ENCODE results near the gene CCDC167. TPM values are rescaled to one million over a fixed set of nuclear protein-coding genes. Genes with fewer than 3 reads are reported as not detected.

CCDC167 gene
- total RNA-seq, 4 donors from 2014 or later: 9.4 to 50.7 (median 25.8) TPM

GRCh38 chr6:37531026-37531425 is 31.3 kb upstream of the CCDC167 start:
- TF ChIP-seq EP300 (IDR thresholded peaks at IDR 0.05) (no peak), CTCF (IDR thresholded peaks at IDR 0.05) (no peak), POLR2A (IDR thresholded peaks at IDR 0.05) (no peak)

GRCh38 chr6:37530297-37530696 is 30.6 kb upstream of the CCDC167 start:
- Histone ChIP-seq H3K27ac (no peak overlapping the region), H3K4me1 (peaks cover 0 to 2% (median under 1%) of the 10 kb centered on the region in 4 donors), H3K36me3 (no peaks in the 10 kb centered on the region), H3K9me3 (no peaks in the 10 kb centered on the region), H3K27me3 (peaks cover 0 to 66% of the 10 kb centered on the region in 2 donors), H3K4me3 (no peak overlapping the region)
- 23 to 36% methylated on average over 5 of the region's 5 CpGs for WGBS, 2 donors
- DNase-seq (ENCODE audit: low spot score in 2 of 2): no peak
- TF ChIP-seq CTCF (IDR thresholded peaks at IDR 0.05): no peak
- no peak for TF ChIP-seq POLR2A (IDR thresholded peaks at IDR 0.05)
- TF ChIP-seq EP300 (IDR thresholded peaks at IDR 0.05): no peak

More at GRCh38 chr6:37531026-37531425, 31.3 kb upstream of the CCDC167 start:
- Histone ChIP-seq H3K36me3 (no peaks in the 10 kb centered on the region), H3K27ac (no peak overlapping the region), H3K4me1 (peaks cover 0 to 9% (median 5%) of the 10 kb centered on the region in 4 donors), H3K9me3 (no peaks in the 10 kb centered on the region), H3K27me3 (peaks cover 0 to 70% of the 10 kb centered on the region in 2 donors), H3K4me3 (no peak overlapping the region)
- 82 to 87% methylated on average over 4 of the region's 4 CpGs for WGBS, 2 donors
- no peak for DNase-seq (ENCODE audit: low spot score in 2 of 2)

- Histone ChIP-seq H3K4me3 (no peak overlapping the region), H3K27ac (no peak overlapping the region), H3K4me1 (no peaks in the 10 kb centered on the region), H3K9me3 (no peaks in the 10 kb centered on the region), H3K27me3 (peaks cover 0 to 51% of the 10 kb centered on the region in 2 donors), H3K36me3 (no peaks in the 10 kb centered on the region)
- WGBS, 2 donors: 45 to 52% methylated on average over 8 of the region's 8 CpGs
- TF ChIP-seq EP300 (IDR thresholded peaks at IDR 0.05) (no peak), POLR2A (IDR thresholded peaks at IDR 0.05) (no peak), CTCF (IDR thresholded peaks at IDR 0.05) (no peak)
- DNase-seq (ENCODE audit: low spot score in 2 of 2): no peak
Observed at GRCh38 chr6:37528541-37528940, 28.8 kb upstream of the CCDC167 start.

- whole genome bisulfite sequencing, 2 donors: 58 to 67% methylated on average over 12 of the region's 12 CpGs
- Histone ChIP-seq H3K4me1 (no peaks in the 10 kb centered on the region), H3K36me3 (no peaks in the 10 kb centered on the region), H3K4me3 (no peak overlapping the region), H3K9me3 (no peaks in the 10 kb centered on the region), H3K27me3 (peaks cover 0 to 32% of the 10 kb centered on the region in 2 donors), H3K27ac (no peak overlapping the region)
- DNase-seq (ENCODE audit: low spot score in 2 of 2): no peak
- TF ChIP-seq CTCF (IDR thresholded peaks at IDR 0.05) (no peak), EP300 (IDR thresholded peaks at IDR 0.05) (no peak), POLR2A (IDR thresholded peaks at IDR 0.05) (no peak)
Observed at GRCh38 chr6:37525460-37526357, 26.0 kb upstream of the CCDC167 start.

GRCh38 chr6:37524970-37525318 is 25.3 kb upstream of the CCDC167 start:
- no peak overlapping the region for H3K27ac ChIP-seq
- WGBS, 2 donors: 75 to 78% methylated on average over 4 of the region's 4 CpGs
- H3K4me3 ChIP-seq: no peak overlapping the region
- no peaks in the 10 kb centered on the region for H3K36me3 ChIP-seq
- peaks cover 0 to 25% of the 10 kb centered on the region in 2 donors for H3K27me3 ChIP-seq
- no peaks in the 10 kb centered on the region for H3K9me3 ChIP-seq
- no peaks in the 10 kb centered on the region for H3K4me1 ChIP-seq
- DNase-seq (ENCODE audit: low spot score in 2 of 2): no peak
- TF ChIP-seq POLR2A (IDR thresholded peaks at IDR 0.05): no peak
- TF ChIP-seq EP300 (IDR thresholded peaks at IDR 0.05): no peak
- TF ChIP-seq CTCF (IDR thresholded peaks at IDR 0.05): no peak
